Measurements from ENCODE around the gene MAPK8IP3. TPM values are rescaled to one million over a fixed set of nuclear protein-coding genes. Genes with fewer than 3 reads are reported as not detected.
"Not testable (repeated sequence)": the region's sequence is repeated elsewhere in the genome, so short reads cannot be mapped to it uniquely, and the experiment has no call there.

MAPK8IP3 gene
- total RNA-seq, 4 donors from 2014 or later: 56.0 to 206 (median 82.1) TPM

- TF ChIP-seq POLR2A (IDR thresholded peaks at IDR 0.05): no peak
- no peak for TF ChIP-seq POLR2AphosphoS5 (IDR thresholded peaks at IDR 0.05)
- no peak for TF ChIP-seq CTCF (IDR thresholded peaks at IDR 0.05)
- no peak for TF ChIP-seq EP300 (IDR thresholded peaks at IDR 0.05)
- Histone ChIP-seq H3K9me3 (peaks cover 3% of the 10 kb centered on the region), H3K36me3 (peaks cover 38% of the 10 kb centered on the region), H3K4me3 (no peak overlapping the region), H3K27me3 (no peaks in the 10 kb centered on the region), H3K4me1 (peaks cover 18% of the 10 kb centered on the region), H3K27ac (no peak overlapping the region)
- DNase-seq (ENCODE audit: low spot score in 2 of 2): peak in 1 of 2 donors; percentile 63
- WGBS: 82% methylated on average over 5 of the region's 33 CpGs
Observed at GRCh38 chr16:1792836-1793577, 87.0 kb downstream of the MAPK8IP3 start.

DNA sequence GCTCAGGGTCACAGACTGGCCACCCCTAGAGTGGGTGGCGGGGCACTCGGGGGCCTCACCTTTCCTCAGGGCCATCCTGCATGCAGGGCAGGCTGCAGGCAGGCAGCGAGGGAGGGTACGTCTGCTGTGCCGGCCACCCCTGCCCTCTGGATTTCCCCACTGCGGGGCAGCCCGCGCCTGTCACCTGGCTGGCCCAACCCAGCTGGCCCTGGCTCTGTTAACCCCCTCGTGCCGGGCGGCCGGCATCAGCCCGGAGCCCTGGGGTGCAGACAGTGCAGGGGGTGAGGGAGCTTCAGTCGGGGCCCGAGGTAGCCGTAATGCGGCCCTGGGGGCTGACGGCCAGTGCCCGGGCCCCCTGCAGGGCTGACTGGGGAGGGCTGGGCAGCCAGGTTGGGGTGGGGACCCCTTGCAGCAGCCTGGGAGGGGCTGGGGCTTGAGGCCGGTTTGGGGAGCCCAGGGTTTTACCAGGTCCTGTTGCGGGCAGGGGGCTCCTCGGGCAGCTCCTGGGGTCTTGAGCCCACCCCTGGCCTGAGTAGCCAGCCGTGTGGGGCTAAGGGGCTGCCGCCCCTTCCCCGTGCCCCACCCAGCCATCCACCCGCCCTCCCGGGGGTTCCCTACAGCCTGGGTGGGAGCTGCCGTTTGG, 87.7 kb downstream of the MAPK8IP3 start, which contains the start of gene IGFALS:
TSS of gene IGFALS (minus strand) at position 128 of the 643 bp plus-strand sequence. CDS start at position 75, 53 bp downstream.
- Histone ChIP-seq H3K4me1 (peaks cover 11% of the 10 kb centered on the region), H3K4me3 (no peak within 1 kb of the TSS), H3K27ac (no peak within 1 kb of the TSS), H3K36me3 (peaks cover 31% of the 10 kb centered on the region), H3K27me3 (no peaks in the 10 kb centered on the region), H3K9me3 (peaks cover 3% of the 10 kb centered on the region)
- DNase-seq (ENCODE audit: low spot score in 2 of 2): peak in 1 of 2 donors; percentile 55
- TF ChIP-seq EP300 (IDR thresholded peaks at IDR 0.05) (no peak), POLR2AphosphoS5 (IDR thresholded peaks at IDR 0.05) (no peak), CTCF (IDR thresholded peaks at IDR 0.05) (no peak), POLR2A (IDR thresholded peaks at IDR 0.05) (no peak)
- 74% methylated on average over 9 of the region's 28 CpGs for WGBS

DNA sequence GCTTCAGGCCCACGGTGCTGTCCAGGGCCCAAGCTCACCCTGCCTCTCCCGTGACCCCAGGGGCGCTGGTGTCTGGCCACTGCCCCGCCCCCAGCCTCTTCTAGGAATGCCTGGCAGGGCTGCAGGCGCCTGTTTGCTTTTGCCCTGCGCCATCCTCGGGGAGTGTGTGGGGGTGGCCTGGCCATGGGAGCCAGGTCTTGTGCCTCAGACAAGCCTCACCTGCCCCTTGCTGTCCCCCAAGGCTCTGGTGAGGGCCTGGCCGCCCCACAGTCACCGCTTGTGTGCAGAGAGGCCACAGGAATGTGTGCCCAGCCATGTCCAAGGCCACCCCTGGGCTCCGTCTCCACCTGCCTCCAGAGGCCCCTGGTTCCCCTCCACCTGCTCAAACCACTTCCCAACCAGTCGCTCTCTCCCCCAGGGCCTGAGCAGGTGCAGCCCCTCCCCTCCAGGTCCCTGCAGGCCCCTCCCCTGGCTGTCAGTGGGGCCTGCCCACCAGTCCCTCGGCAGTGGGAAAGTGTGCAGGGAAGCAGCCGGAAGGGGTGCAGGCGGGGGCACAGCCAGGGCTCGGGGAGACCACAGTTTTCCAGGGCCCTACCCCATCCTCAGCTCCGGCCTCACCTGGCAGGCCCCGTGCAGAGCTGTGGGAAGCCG, 88.4 kb downstream of the MAPK8IP3 start:
- 66% methylated on average over 5 of the region's 18 CpGs for WGBS
- H3K36me3 ChIP-seq: peaks cover 28% of the 10 kb centered on the region
- H3K27ac ChIP-seq: no peak overlapping the region
- no peak overlapping the region for H3K4me3 ChIP-seq
- no peak for TF ChIP-seq POLR2A (IDR thresholded peaks at IDR 0.05)
- TF ChIP-seq EP300 (IDR thresholded peaks at IDR 0.05): no peak
- DNase-seq (ENCODE audit: low spot score in 2 of 2): peak in 1 of 2 donors; percentile 51
- H3K4me1 ChIP-seq: peaks cover 4% of the 10 kb centered on the region
- H3K9me3 ChIP-seq: peaks cover 3% of the 10 kb centered on the region
- no peaks in the 10 kb centered on the region for H3K27me3 ChIP-seq

- 77% methylated on average over 30 of the region's 32 CpGs for WGBS
- Histone ChIP-seq H3K4me3 (no peak overlapping the region), H3K27ac (no peak overlapping the region)
Observed at GRCh38 chr16:1794908-1795666, 89.1 kb downstream of the MAPK8IP3 start.

GRCh38 chr16:1799263-1799662, 93.3 kb downstream of the MAPK8IP3 start:
- H3K27ac ChIP-seq: not testable (repeated sequence)

More at GRCh38 chr16:1794908-1795666, 89.1 kb downstream of the MAPK8IP3 start:
- DNase-seq (ENCODE audit: low spot score in 2 of 2): peak in 1 of 2 donors; percentile 58
- H3K9me3 ChIP-seq: peaks cover 3% of the 10 kb centered on the region
- peaks cover 25% of the 10 kb centered on the region for H3K36me3 ChIP-seq
- no peaks in the 10 kb centered on the region for H3K27me3 ChIP-seq
- no peaks in the 10 kb centered on the region for H3K4me1 ChIP-seq
- TF ChIP-seq CTCF (IDR thresholded peaks at IDR 0.05): no peak
- TF ChIP-seq POLR2AphosphoS5 (IDR thresholded peaks at IDR 0.05): no peak
- no peak for TF ChIP-seq EP300 (IDR thresholded peaks at IDR 0.05)
- no peak for TF ChIP-seq POLR2A (IDR thresholded peaks at IDR 0.05)

More at GRCh38 chr16:1799263-1799662, 93.3 kb downstream of the MAPK8IP3 start:
- H3K9me3 ChIP-seq; DNase-seq (ENCODE audit: low spot score in 2 of 2); H3K36me3 ChIP-seq; H3K27me3 ChIP-seq; H3K4me1 ChIP-seq; H3K4me3 ChIP-seq: not testable (repeated sequence)
- 63% methylated on average over 4 of the region's 5 CpGs for WGBS

Data from suprapubic skin (tissue), 4 donors.